ENCODE data around the gene RSF1. TPM values are rescaled to one million over a fixed set of nuclear protein-coding genes. Genes with fewer than 3 reads are reported as not detected.

RSF1 gene
- total RNA-seq, 2 donors from 2014 or later, result 25.5 to 46.2 TPM

DNA sequence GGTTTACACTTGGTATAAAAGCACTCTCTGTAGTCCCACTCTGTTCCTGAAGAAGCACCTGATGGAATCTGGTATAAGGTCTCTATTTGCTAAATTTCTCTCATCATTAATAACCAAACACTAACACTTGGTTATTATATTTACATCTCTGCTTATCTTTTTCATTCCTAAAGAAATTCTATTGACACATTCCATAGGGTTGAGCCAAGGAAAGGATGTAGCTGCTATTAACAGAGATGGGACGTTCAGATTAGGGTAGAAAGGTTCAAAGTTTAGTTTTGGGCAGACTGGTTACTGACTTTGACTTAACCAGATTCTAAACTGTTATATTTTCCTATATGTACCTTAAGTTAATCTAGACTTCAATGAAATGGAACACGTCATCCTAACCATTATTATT is 91.5 kb downstream of the RSF1 start:
- Histone ChIP-seq H3K27ac (no peak overlapping the region), H3K36me3 (no peaks in the 10 kb centered on the region), H3K4me3 (no peak overlapping the region), H3K9me3 (no peaks in the 10 kb centered on the region), H3K4me1 (replicated peaks) (no peaks in the 10 kb centered on the region), H3K27me3 (replicated peaks; ENCODE audit: insufficient read depth) (no peaks in the 10 kb centered on the region)
- intact Hi-C loops (cut with DNase I), result no loop called here
- no peak for DNase-seq (ENCODE audit: low spot score)
- WGBS, result 88% methylated on average over 2 of the region's 2 CpGs
- TF ChIP-seq POLR2AphosphoS5 (IDR thresholded peaks at IDR 0.05) (no peak), POLR2A (IDR thresholded peaks at IDR 0.05) (no peak)
- TF ChIP-seq, protein P1, sequence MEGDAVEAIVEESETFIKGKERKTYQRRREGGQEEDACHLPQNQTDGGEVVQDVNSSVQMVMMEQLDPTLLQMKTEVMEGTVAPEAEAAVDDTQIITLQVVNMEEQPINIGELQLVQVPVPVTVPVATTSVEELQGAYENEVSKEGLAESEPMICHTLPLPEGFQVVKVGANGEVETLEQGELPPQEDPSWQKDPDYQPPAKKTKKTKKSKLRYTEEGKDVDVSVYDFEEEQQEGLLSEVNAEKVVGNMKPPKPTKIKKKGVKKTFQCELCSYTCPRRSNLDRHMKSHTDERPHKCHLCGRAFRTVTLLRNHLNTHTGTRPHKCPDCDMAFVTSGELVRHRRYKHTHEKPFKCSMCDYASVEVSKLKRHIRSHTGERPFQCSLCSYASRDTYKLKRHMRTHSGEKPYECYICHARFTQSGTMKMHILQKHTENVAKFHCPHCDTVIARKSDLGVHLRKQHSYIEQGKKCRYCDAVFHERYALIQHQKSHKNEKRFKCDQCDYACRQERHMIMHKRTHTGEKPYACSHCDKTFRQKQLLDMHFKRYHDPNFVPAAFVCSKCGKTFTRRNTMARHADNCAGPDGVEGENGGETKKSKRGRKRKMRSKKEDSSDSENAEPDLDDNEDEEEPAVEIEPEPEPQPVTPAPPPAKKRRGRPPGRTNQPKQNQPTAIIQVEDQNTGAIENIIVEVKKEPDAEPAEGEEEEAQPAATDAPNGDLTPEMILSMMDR (IDR thresholded peaks at IDR 0.05), result no peak

GRCh38 chr11:77728203-77728786 is 92.2 kb downstream of the RSF1 start:
- H3K27me3 ChIP-seq (replicated peaks; ENCODE audit: insufficient read depth), result no peaks in the 10 kb centered on the region
- no peak overlapping the region for H3K4me3 ChIP-seq
- intact Hi-C loops (cut with DNase I), result no loop called here
- no peaks in the 10 kb centered on the region for H3K36me3 ChIP-seq
- no peak overlapping the region for H3K27ac ChIP-seq
- 95% methylated on average over 5 of the region's 5 CpGs for WGBS
- TF ChIP-seq POLR2A (IDR thresholded peaks at IDR 0.05), result no peak
- no peak for TF ChIP-seq POLR2AphosphoS5 (IDR thresholded peaks at IDR 0.05)
- TF ChIP-seq, protein P1 (IDR thresholded peaks at IDR 0.05), result no peak
- H3K9me3 ChIP-seq, result no peaks in the 10 kb centered on the region
- DNase-seq (ENCODE audit: low spot score), result no peak
- H3K4me1 ChIP-seq (replicated peaks), result no peaks in the 10 kb centered on the region

GRCh38 chr11:77726524-77726923 is 94.0 kb downstream of the RSF1 start:
- Histone ChIP-seq H3K27me3 (replicated peaks; ENCODE audit: insufficient read depth) (no peaks in the 10 kb centered on the region), H3K27ac (no peak overlapping the region), H3K9me3 (no peaks in the 10 kb centered on the region), H3K36me3 (no peaks in the 10 kb centered on the region), H3K4me3 (no peak overlapping the region), H3K4me1 (replicated peaks) (no peaks in the 10 kb centered on the region)
- WGBS, result 77% methylated on average over 2 of the region's 2 CpGs
- DNase-seq (ENCODE audit: low spot score), result no peak
- TF ChIP-seq POLR2AphosphoS5 (IDR thresholded peaks at IDR 0.05) (no peak), POLR2A (IDR thresholded peaks at IDR 0.05) (no peak)
- intact Hi-C loops (cut with DNase I), result no loop called here

GRCh38 chr11:77725433-77725832 is 95.1 kb downstream of the RSF1 start:
- no peak for DNase-seq (ENCODE audit: low spot score)
- TF ChIP-seq, protein P1 (IDR thresholded peaks at IDR 0.05), result no peak
- no peak for TF ChIP-seq POLR2AphosphoS5 (IDR thresholded peaks at IDR 0.05)
- TF ChIP-seq POLR2A (IDR thresholded peaks at IDR 0.05), result no peak
- Histone ChIP-seq H3K36me3 (no peaks in the 10 kb centered on the region), H3K27ac (no peak overlapping the region), H3K4me1 (replicated peaks) (no peaks in the 10 kb centered on the region), H3K4me3 (no peak overlapping the region), H3K9me3 (no peaks in the 10 kb centered on the region), H3K27me3 (replicated peaks; ENCODE audit: insufficient read depth) (no peaks in the 10 kb centered on the region)
- intact Hi-C loops (cut with DNase I), result no loop called here
- WGBS, result 64% methylated on average over 3 of the region's 3 CpGs

- Histone ChIP-seq H3K36me3 (no peaks in the 10 kb centered on the region), H3K4me3 (no peak overlapping the region), H3K27me3 (replicated peaks; ENCODE audit: insufficient read depth) (no peaks in the 10 kb centered on the region), H3K9me3 (no peaks in the 10 kb centered on the region), H3K27ac (no peak overlapping the region), H3K4me1 (replicated peaks) (no peaks in the 10 kb centered on the region)
- TF ChIP-seq POLR2A (IDR thresholded peaks at IDR 0.05) (no peak), POLR2AphosphoS5 (IDR thresholded peaks at IDR 0.05) (no peak)
- TF ChIP-seq, protein P1 (IDR thresholded peaks at IDR 0.05), result no peak
- DNase-seq (ENCODE audit: low spot score), result no peak
- intact Hi-C loops (cut with DNase I), result no loop called here
- WGBS, result 66% methylated on average over 4 of the region's 4 CpGs
These were observed 95.9 kb downstream of the RSF1 start for GRCh38 chr11:77724636-77725035.
